HL-60 (cell line): Measurements from ENCODE around the gene PROZ.

Experiments used
- DNase-seq, 2 experiments: peaks; one replicate each; pipeline ENCODE4 v3.0.0-alpha.2; 2010 to 2020; ENCODE audit warnings: low read depth in 1 of 2, low spot score in 1 of 2
- H3K27ac ChIP-seq: fragments of 250-450 bp; sonication (Bioruptor Pico); replicated peaks from 2 replicates; pipeline ENCODE4 v1.5.1; 2020; ENCODE audit warnings: mild to moderate bottlenecking, moderate library complexity
- H3K27me3 ChIP-seq: fragments of 250-450 bp; sonication (Bioruptor Pico); 2 replicates; pipeline ENCODE4 v1.5.1; 2021; ENCODE audit warnings: mild to moderate bottlenecking, moderate library complexity; ENCODE audit not compliant: insufficient read depth, poor library complexity, severe bottlenecking
- H3K4me3 ChIP-seq: replicated peaks from 2 replicates; pipeline ENCODE4 v1.5.1; 2011; ENCODE audit warnings: mild to moderate bottlenecking, control low read depth, low read length; ENCODE audit not compliant: insufficient read depth
- CTCF ChIP-seq: IDR thresholded peaks from one replicate; pipeline ENCODE4 v1.5.1; 2011; ENCODE audit warnings: low read length, control low read depth, inconsistent platforms; ENCODE audit not compliant: insufficient read depth
- GABPA ChIP-seq: IDR thresholded peaks from 2 replicates; pipeline ENCODE4 v1.6.1; 2012; ENCODE audit warnings: low read depth
- POLR2AphosphoS5 ChIP-seq: IDR thresholded peaks from 2 replicates; pipeline ENCODE4 v1.6.1; 2012; ENCODE audit warnings: low read depth
- SPI1 ChIP-seq: IDR thresholded peaks from 2 replicates; pipeline ENCODE4 v1.6.1; 2012; ENCODE audit warnings: low read depth, mild to moderate bottlenecking, borderline replicate concordance
- TF ChIP-seq, protein P1 (sequence below): IDR thresholded peaks from 2 replicates; pipeline ENCODE4 v1.6.1; 2012; ENCODE audit warnings: low read depth; ENCODE audit not compliant: insufficient replicate concordance

Gene PROZ

GRCh38 chr13:113152691-113152983 is 5.8 kb upstream of the PROZ start:
- Histone ChIP-seq H3K27me3 (no peaks in the 10 kb centered on the region), H3K4me3 (no peak overlapping the region), H3K27ac (no peak overlapping the region)
- TF ChIP-seq SPI1 = no peak
- no peak for TF ChIP-seq GABPA
- TF ChIP-seq, protein P1, sequence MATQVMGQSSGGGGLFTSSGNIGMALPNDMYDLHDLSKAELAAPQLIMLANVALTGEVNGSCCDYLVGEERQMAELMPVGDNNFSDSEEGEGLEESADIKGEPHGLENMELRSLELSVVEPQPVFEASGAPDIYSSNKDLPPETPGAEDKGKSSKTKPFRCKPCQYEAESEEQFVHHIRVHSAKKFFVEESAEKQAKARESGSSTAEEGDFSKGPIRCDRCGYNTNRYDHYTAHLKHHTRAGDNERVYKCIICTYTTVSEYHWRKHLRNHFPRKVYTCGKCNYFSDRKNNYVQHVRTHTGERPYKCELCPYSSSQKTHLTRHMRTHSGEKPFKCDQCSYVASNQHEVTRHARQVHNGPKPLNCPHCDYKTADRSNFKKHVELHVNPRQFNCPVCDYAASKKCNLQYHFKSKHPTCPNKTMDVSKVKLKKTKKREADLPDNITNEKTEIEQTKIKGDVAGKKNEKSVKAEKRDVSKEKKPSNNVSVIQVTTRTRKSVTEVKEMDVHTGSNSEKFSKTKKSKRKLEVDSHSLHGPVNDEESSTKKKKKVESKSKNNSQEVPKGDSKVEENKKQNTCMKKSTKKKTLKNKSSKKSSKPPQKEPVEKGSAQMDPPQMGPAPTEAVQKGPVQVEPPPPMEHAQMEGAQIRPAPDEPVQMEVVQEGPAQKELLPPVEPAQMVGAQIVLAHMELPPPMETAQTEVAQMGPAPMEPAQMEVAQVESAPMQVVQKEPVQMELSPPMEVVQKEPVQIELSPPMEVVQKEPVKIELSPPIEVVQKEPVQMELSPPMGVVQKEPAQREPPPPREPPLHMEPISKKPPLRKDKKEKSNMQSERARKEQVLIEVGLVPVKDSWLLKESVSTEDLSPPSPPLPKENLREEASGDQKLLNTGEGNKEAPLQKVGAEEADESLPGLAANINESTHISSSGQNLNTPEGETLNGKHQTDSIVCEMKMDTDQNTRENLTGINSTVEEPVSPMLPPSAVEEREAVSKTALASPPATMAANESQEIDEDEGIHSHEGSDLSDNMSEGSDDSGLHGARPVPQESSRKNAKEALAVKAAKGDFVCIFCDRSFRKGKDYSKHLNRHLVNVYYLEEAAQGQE = no peak
- no peak for TF ChIP-seq CTCF
- TF ChIP-seq POLR2AphosphoS5 = no peak
- DNase-seq = no peak

GRCh38 chr13:113152984-113153809 is 5.3 kb upstream of the PROZ start:
- Histone ChIP-seq H3K4me3 (peak overlapping the region; percentile 16), H3K27me3 (no peaks in the 10 kb centered on the region), H3K27ac (peak overlapping the region; percentile 24)
- TF ChIP-seq GABPA (no peak), POLR2AphosphoS5 (no peak), SPI1 (no peak)
- peak in 1 of 2 experiments; percentile 22 for DNase-seq

- peak overlapping the region; percentile 36 for H3K27ac ChIP-seq
Measured at GRCh38 chr13:113153810-113154748, 4.4 kb upstream of the PROZ start.

More at GRCh38 chr13:113153810-113154748, 4.4 kb upstream of the PROZ start:
- Histone ChIP-seq H3K27me3 (no peaks in the 10 kb centered on the region), H3K4me3 (peak overlapping the region; percentile 16)
- peak; percentile 50 to 68 for DNase-seq
- TF ChIP-seq, protein P1 = no peak
- TF ChIP-seq GABPA (no peak), POLR2AphosphoS5 (peak; percentile 72; the same call in 1 of the 2 replicates), SPI1 (no peak), CTCF (no peak)
